Body of pancreas (tissue), 4 donors: Measurements from ENCODE around the gene SPR. TPM values are rescaled to one million over a fixed set of nuclear protein-coding genes. Genes with fewer than 3 reads are reported as not detected.

Source experiments
- ATAC-seq: fragments of 150-250 bp; one replicate; pipeline ENCODE4 v1.9.1; 2016
- DNase-seq, 4 donors: peaks; one replicate each; pipeline ENCODE4 v3.0.0-alpha.2; 2019
- H3K27ac ChIP-seq, 4 donors: fragments of 200-600 bp; sonication (generic); 1 replicate in 3 of 4; 2 replicates in 1 of 4; pipeline versions ENCODE4 v1.5.1 to v1.6.1; 2016 to 2019; ENCODE audit warnings: mild to moderate bottlenecking in 1 of 4, mixed read lengths in 1 of 4, moderate library complexity in 1 of 4
- H3K27me3 ChIP-seq, 2 donors: fragments of 200-600 bp; sonication (generic); one replicate each; pipeline ENCODE4 v1.6.0; 2016; ENCODE audit warnings: mild to moderate bottlenecking in 1 of 2
- H3K36me3 ChIP-seq, 2 donors: fragments of 200-600 bp; sonication (generic); replicated peaks in 1 of 2; 2 replicates each; pipeline ENCODE4 v1.5.1; 2016; ENCODE audit warnings: low read depth in 2 of 2; ENCODE audit not compliant: insufficient read depth in 1 of 2
- H3K4me1 ChIP-seq: fragments of 200-600 bp; sonication (generic); one replicate; pipeline ENCODE4 v1.6.0; 2016
- H3K4me3 ChIP-seq, 2 donors: fragments of 200-600 bp; sonication (generic); 1 replicate in 1 of 2; 2 replicates in 1 of 2; pipeline ENCODE4 v1.5.1; 2016 to 2019
- H3K9me3 ChIP-seq, 3 donors: fragments of 200-600 bp; sonication (generic); 1 replicate in 2 of 3; 2 replicates in 1 of 3; pipeline ENCODE4 v1.5.1; 2016
- CTCF ChIP-seq, 7 experiments: fragments of 450-650 bp in 4 of 7; fragments of 200-600 bp in 3 of 7; sonication (generic) in 3 of 7; IDR thresholded peaks; one replicate each; pipeline ENCODE4 v1.5.1; 2016 to 2019; ENCODE audit warnings: antibody characterized with exemption in 7 of 7
- POLR2A ChIP-seq, 3 donors: fragments of 450-650 bp; IDR thresholded peaks; one replicate each; pipeline ENCODE4 v1.6.1; 2016; ENCODE audit warnings: antibody characterized with exemption in 3 of 3, mild to moderate bottlenecking in 2 of 3
- WGBS, 2 donors: methylation state at CpG; one replicate each; pipeline ENCODE4 v1.1.5; 2017; 5-methylcytosine and 5-hydroxymethylcytosine counted together
- intact Hi-C: fragments of 100-400 bp; cut with DNase I; formaldehyde crosslinking; loops from one replicate; pipeline ENCODE4 v1.15.1; 2023
- total RNA-seq, 2 donors: library from RNA; depleted of rRNA; stranded (reverse); fragments of >200 nt; gene quantifications; one replicate each; pipeline ENCODE4 v1.1.0, GENCODE V29; 2016

SPR gene
- total RNA-seq, 2 donors from 2014 or later = 62.6 to 84.6 TPM

GRCh38 chr2:72915907-72916742 is 28.9 kb downstream of the SPR start:
- Histone ChIP-seq H3K9me3 (no peaks in the 10 kb centered on the region), H3K27ac (no peak overlapping the region), H3K4me3 (peak overlapping the region in 1 of 2 donors; percentile 48), H3K36me3 (no peaks in the 10 kb centered on the region), H3K27me3 (peaks cover 0 to 56% of the 10 kb centered on the region in 2 donors), H3K4me1 (peaks cover 53% of the 10 kb centered on the region)
- WGBS, 2 donors = 3 to 8% methylated on average over 23 to 81 of the region's 86 CpGs
- ATAC-seq = peak; percentile 69
- peak; percentile 59 to 78 (median 68) for DNase-seq
- no peak for TF ChIP-seq POLR2A (IDR thresholded peaks at IDR 0.05)
- TF ChIP-seq CTCF (IDR thresholded peaks at IDR 0.05) = no peak
- intact Hi-C loops = no loop called here

GRCh38 chr2:72916743-72917137 is 29.5 kb downstream of the SPR start:
- TF ChIP-seq POLR2A (IDR thresholded peaks at IDR 0.05) (no peak), CTCF (IDR thresholded peaks at IDR 0.05) (no peak)
- DNase-seq = peak in 1 of 4 donors; percentile 14
- WGBS, 2 donors = 8 to 11% methylated on average over 5 to 29 of the region's 29 CpGs
- Histone ChIP-seq H3K27me3 (peaks cover 0 to 57% of the 10 kb centered on the region in 2 donors), H3K4me3 (no peak overlapping the region), H3K36me3 (no peaks in the 10 kb centered on the region), H3K4me1 (peaks cover 53% of the 10 kb centered on the region), H3K9me3 (no peaks in the 10 kb centered on the region), H3K27ac (no peak overlapping the region)
- ATAC-seq = no peak
- intact Hi-C loops = no loop called here

GRCh38 chr2:72917138-72917876 is 30.1 kb downstream of the SPR start, which contains the start of gene EMX1:
Gene EMX1 (plus strand): TSS chr2:72917519. CDS start chr2:72917853, 334 bp downstream.
- peaks cover 0 to 57% of the 10 kb centered on the region in 2 donors for H3K27me3 ChIP-seq
- ATAC-seq = peak; percentile 85

GRCh38 chr2:72917877-72918553 is 30.8 kb downstream of the SPR start:
- peaks cover 53% of the 10 kb centered on the region for H3K4me1 ChIP-seq
- no peaks in the 10 kb centered on the region for H3K36me3 ChIP-seq
- DNase-seq (peak in 2 of 4 donors; percentile 23 to 26), ATAC-seq (peak; percentile 10)
- no peak overlapping the region for H3K4me3 ChIP-seq
- TF ChIP-seq POLR2A (IDR thresholded peaks at IDR 0.05) = no peak
- TF ChIP-seq CTCF (IDR thresholded peaks at IDR 0.05) = no peak
- intact Hi-C loops = no loop called here
- no peaks in the 10 kb centered on the region for H3K9me3 ChIP-seq
- WGBS, 2 donors = 3% methylated on average over 88 of the region's 89 CpGs; no CpG with 5 or more reads in 1 of the 2 donors
- no peak overlapping the region for H3K27ac ChIP-seq
- H3K27me3 ChIP-seq = peaks cover 0 to 57% of the 10 kb centered on the region in 2 donors

More at GRCh38 chr2:72917138-72917876, 30.1 kb downstream of the SPR start, which contains the start of gene EMX1:
- Histone ChIP-seq H3K4me1 (peaks cover 53% of the 10 kb centered on the region), H3K4me3 (peak within 1 kb of the TSS in 1 of 2 donors; percentile 48), H3K36me3 (no peaks in the 10 kb centered on the region), H3K27ac (no peak within 1 kb of the TSS), H3K9me3 (no peaks in the 10 kb centered on the region)
- DNase-seq = peak; percentile 81 to 86 (median 82)
- intact Hi-C loops = no loop called here
- 0% methylated on average over 23 to 76 of the region's 82 CpGs for WGBS, 2 donors
- TF ChIP-seq CTCF (IDR thresholded peaks at IDR 0.05) (no peak), POLR2A (IDR thresholded peaks at IDR 0.05) (no peak)
